ENCODE results near the gene CYGB. TPM values are rescaled to one million over a fixed set of nuclear protein-coding genes. Genes with fewer than 3 reads are reported as not detected.
"Not testable (repeated sequence)": the region's sequence is repeated elsewhere in the genome, so short reads cannot be mapped to it uniquely, and the experiment has no call there.

The CYGB gene
- polyA plus RNA-seq, 1 of the 3 experiments (the other 2 are of a cell fraction): 1.7 TPM

DNA sequence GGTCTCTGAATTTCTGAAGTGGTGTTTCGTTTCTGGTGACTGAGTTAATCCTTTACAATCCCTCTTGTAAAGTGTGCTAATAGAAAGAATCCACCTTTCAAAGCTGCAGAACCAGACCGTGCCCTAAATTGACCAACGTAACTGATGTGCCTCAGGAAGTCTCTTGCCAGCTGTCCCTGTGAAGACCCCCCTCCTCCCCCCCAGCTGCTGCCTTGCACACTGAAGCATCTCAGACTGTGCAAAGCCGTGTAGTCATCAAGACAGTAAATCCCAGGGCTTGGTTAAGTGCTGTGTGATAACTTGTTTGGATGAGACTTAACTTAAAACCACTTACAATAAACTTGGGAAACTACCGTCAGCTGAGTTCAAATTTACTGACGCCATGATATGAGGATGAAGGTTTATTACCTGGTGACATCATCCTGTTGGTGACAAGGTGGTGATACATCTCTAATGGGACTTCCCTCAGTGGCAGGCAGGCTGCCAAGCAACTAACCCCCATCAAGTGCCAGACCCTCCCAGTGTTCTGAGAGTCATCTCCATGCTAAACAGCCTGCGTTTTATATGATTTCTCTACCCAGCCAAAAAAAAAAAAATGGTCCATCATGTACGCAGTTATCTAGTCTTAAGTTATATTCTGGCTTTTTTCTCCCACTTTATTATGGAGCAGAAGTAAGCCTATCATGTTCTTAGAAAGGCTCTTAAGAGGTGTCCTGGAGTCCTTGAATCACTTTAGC is 27.6 kb upstream of the CYGB start:
- H3K9me3 ChIP-seq; POLR2A ChIA-PET; H3K27me3 ChIP-seq (ENCODE audit: insufficient read depth); H3K4me3 ChIP-seq (ENCODE audit: low read depth in 2 of 2, low read length in 1 of 2); H3K9me2 ChIP-seq; H2AFZ ChIP-seq (ENCODE audit: low read depth); H3K27ac ChIP-seq (ENCODE audit: low read depth in 2 of 2, low read length in 1 of 2); H3K9ac ChIP-seq: not testable (repeated sequence)
- Histone ChIP-seq H3K4me1 (ENCODE audit: control insufficient read depth in 1 of 2, insufficient read depth in 2 of 2, low read depth in 1 of 2, low read length in 1 of 2) (peaks cover 22 to 26% of the 10 kb centered on the region in 2 experiments), H3K36me3 (replicated peaks in 1 of 2; ENCODE audit: control insufficient read depth in 1 of 2, insufficient read depth in 2 of 2, low read length in 1 of 2) (peaks cover 31 to 39% of the 10 kb centered on the region in 2 experiments), H4K20me1 (ENCODE audit: insufficient read depth) (peaks cover 55% of the 10 kb centered on the region), H3K4me2 (0 out of 2 replicates have a peak overlapping the region, but pooled peaks have one; percentile 16), H3K79me2 (ENCODE audit: insufficient read depth) (peaks cover 28% of the 10 kb centered on the region), H3F3A (replicated peaks; ENCODE audit: insufficient read depth) (peaks cover 49% of the 10 kb centered on the region)
- CTCF ChIA-PET: interaction anchor here (1.0 to 8.8 kb wide), 5 partner anchors 6 to 170 kb away, joined by 3 to 89 read pairs (median 25); no protein-coding TSS in a partner anchor
- WGBS (ENCODE audit: low lambda C conversion rate): 88% methylated on average over 8 of the region's 8 CpGs
- TF ChIP-seq POLR2AphosphoS5 (IDR thresholded peaks at IDR 0.05; ENCODE audit: low read depth, low read length): 0 out of 2 replicates have a peak, but pooled peaks have one; percentile 7
- peak; percentile 32 for DNase-seq

DNA sequence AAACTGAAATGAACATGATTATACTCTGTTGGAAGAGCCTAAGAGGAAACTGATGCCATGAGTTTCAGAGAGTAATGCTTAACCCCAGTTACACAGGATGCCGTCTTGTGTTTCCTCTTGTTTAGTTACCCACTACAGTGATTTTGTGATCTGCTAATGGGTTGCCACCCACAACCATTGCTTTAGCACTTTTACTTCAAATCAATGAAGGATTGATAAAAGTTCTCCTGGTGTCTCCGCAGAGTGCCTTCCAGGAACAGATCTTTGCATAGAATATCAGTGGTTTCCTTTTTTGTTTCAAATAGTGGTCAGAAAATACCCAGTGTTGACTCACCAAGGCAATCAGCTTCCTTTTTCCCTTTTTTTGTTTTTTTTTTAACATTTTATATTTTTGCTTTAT is 25.9 kb upstream of the CYGB start:
- H3K9ac ChIP-seq; H3K9me3 ChIP-seq; DNase-seq; H3K4me2 ChIP-seq; H2AFZ ChIP-seq (ENCODE audit: low read depth); H3K4me3 ChIP-seq (ENCODE audit: low read depth in 2 of 2, low read length in 1 of 2); H3K27me3 ChIP-seq (ENCODE audit: insufficient read depth); H3K9me2 ChIP-seq; POLR2A ChIA-PET: not testable (repeated sequence)
- CTCF ChIA-PET: interaction anchor here (14.3 kb wide), 1 partner anchor 60 kb away, joined by 206 read pairs; no protein-coding TSS in a partner anchor
- H3K79me2 ChIP-seq (ENCODE audit: insufficient read depth): peaks cover 46% of the 10 kb centered on the region
- H3K27ac ChIP-seq (ENCODE audit: low read depth in 2 of 2, low read length in 1 of 2): peak overlapping the region in 1 of 2 experiments; percentile 73; a peak in 1 of 4 replicates
- H3K4me1 ChIP-seq (ENCODE audit: control insufficient read depth in 1 of 2, insufficient read depth in 2 of 2, low read depth in 1 of 2, low read length in 1 of 2): peaks cover 30 to 37% of the 10 kb centered on the region in 2 experiments
- H4K20me1 ChIP-seq (ENCODE audit: insufficient read depth): peaks cover 71% of the 10 kb centered on the region
- H3F3A ChIP-seq (replicated peaks; ENCODE audit: insufficient read depth): peaks cover 59% of the 10 kb centered on the region
- H3K36me3 ChIP-seq (replicated peaks in 1 of 2; ENCODE audit: control insufficient read depth in 1 of 2, insufficient read depth in 2 of 2, low read length in 1 of 2): peaks cover 42% of the 10 kb centered on the region in 2 experiments
- 92% methylated on average over 2 of the region's 2 CpGs for WGBS (ENCODE audit: low lambda C conversion rate)

DNA sequence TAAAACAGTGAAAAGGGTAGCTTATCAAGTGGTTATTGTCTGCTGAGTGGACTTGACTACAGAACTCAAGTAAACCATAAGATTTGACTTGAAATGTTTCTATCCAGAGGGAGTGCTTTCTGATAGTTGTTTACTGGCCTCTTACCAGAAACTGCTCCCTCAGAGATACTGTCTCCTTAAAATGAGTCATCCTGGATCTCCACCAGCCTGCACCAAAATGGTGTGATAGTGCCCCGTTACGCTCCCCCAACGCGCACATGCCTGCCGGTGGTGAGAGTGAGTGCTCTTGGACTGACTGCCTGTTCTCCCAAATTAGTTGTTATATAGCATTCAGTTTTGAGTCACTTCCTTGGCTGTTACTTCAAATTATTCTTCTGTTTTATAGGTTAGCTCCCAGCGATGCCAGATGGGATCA is 25.2 kb upstream of the CYGB start:
- POLR2A ChIA-PET: no interaction called here
- Histone ChIP-seq H3K36me3 (replicated peaks in 1 of 2; ENCODE audit: control insufficient read depth in 1 of 2, insufficient read depth in 2 of 2, low read length in 1 of 2) (peaks cover 42% of the 10 kb centered on the region in 2 experiments), H3K4me3 (ENCODE audit: low read depth in 2 of 2, low read length in 1 of 2) (no peak overlapping the region), H3K4me1 (ENCODE audit: control insufficient read depth in 1 of 2, insufficient read depth in 2 of 2, low read depth in 1 of 2, low read length in 1 of 2) (peaks cover 30 to 34% of the 10 kb centered on the region in 2 experiments), H3K9me2 (no peaks in the 10 kb centered on the region), H2AFZ (ENCODE audit: low read depth) (no peak overlapping the region), H3K79me2 (ENCODE audit: insufficient read depth) (peaks cover 52% of the 10 kb centered on the region), H3K27me3 (ENCODE audit: insufficient read depth) (no peaks in the 10 kb centered on the region), H3K9ac (no peak overlapping the region), H4K20me1 (ENCODE audit: insufficient read depth) (peaks cover 71% of the 10 kb centered on the region), H3F3A (replicated peaks; ENCODE audit: insufficient read depth) (peaks cover 58% of the 10 kb centered on the region), H3K4me2 (peak overlapping the region; percentile 49; the same call in 1 of the 2 replicates), H3K9me3 (no peaks in the 10 kb centered on the region), H3K27ac (ENCODE audit: low read depth in 2 of 2, low read length in 1 of 2) (peak overlapping the region; percentile 35 to 73)
- CTCF ChIA-PET: interaction anchor here (7.4 to 14.3 kb wide), 3 partner anchors 31 to 150 kb away, joined by 100 to 206 read pairs (median 105); partner anchors contain the start of gene MXRA7
- WGBS (ENCODE audit: low lambda C conversion rate): 16% methylated on average over 6 of the region's 6 CpGs
- DNase-seq: peak; percentile 27
- TF ChIP-seq RXRA (IDR thresholded peaks at IDR 0.05; ENCODE audit: borderline replicate concordance, low read depth) (peak; percentile 62; the same call in 1 of the 2 replicates), YY1 (IDR thresholded peaks at IDR 0.05; ENCODE audit: low read depth) (0 out of 2 replicates have a peak, but pooled peaks have one; percentile 38), POLR2AphosphoS5 (IDR thresholded peaks at IDR 0.05; ENCODE audit: low read depth, low read length) (peak; percentile 63; the same call in 1 of the 2 replicates), MEF2A (IDR thresholded peaks at IDR 0.05; ENCODE audit: borderline replicate concordance, low read depth) (peak; percentile 57; the same call in 1 of the 2 replicates), RFX5 (IDR thresholded peaks at IDR 0.05; ENCODE audit: low read length) (no peak), JUND (IDR thresholded peaks at IDR 0.05) (peak; percentile 93), FOSL2 (IDR thresholded peaks at IDR 0.05; ENCODE audit: borderline replicate concordance, low read depth) (peak; percentile 97), NFIC (IDR thresholded peaks at IDR 0.05; ENCODE audit: borderline replicate concordance) (peak; percentile 90), EP300 (IDR thresholded peaks at IDR 0.05; ENCODE audit: borderline replicate concordance in 1 of 2, low read depth in 1 of 2, low read length in 1 of 2) (peak in 1 of 2 experiments; percentile 67; a peak in 2 of 4 replicates), RAD21 (IDR thresholded peaks at IDR 0.05; ENCODE audit: low read length) (no peak), GABPA (IDR thresholded peaks at IDR 0.05; ENCODE audit: low read depth) (no peak), TEAD4 (IDR thresholded peaks at IDR 0.05; ENCODE audit: borderline replicate concordance, insufficient read depth) (peak; percentile 53; the same call in 1 of the 2 replicates), MXI1 (IDR thresholded peaks at IDR 0.05; ENCODE audit: low read depth, low read length) (peak; percentile 17; the same call in 1 of the 2 replicates)
- TF ChIP-seq, protein P1, sequence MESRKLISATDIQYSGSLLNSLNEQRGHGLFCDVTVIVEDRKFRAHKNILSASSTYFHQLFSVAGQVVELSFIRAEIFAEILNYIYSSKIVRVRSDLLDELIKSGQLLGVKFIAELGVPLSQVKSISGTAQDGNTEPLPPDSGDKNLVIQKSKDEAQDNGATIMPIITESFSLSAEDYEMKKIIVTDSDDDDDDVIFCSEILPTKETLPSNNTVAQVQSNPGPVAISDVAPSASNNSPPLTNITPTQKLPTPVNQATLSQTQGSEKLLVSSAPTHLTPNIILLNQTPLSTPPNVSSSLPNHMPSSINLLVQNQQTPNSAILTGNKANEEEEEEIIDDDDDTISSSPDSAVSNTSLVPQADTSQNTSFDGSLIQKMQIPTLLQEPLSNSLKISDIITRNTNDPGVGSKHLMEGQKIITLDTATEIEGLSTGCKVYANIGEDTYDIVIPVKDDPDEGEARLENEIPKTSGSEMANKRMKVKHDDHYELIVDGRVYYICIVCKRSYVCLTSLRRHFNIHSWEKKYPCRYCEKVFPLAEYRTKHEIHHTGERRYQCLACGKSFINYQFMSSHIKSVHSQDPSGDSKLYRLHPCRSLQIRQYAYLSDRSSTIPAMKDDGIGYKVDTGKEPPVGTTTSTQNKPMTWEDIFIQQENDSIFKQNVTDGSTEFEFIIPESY (IDR thresholded peaks at IDR 0.05; ENCODE audit: borderline replicate concordance, low read depth): peak; percentile 69; the same call in 1 of the 2 replicates
- TF ChIP-seq, protein P2, sequence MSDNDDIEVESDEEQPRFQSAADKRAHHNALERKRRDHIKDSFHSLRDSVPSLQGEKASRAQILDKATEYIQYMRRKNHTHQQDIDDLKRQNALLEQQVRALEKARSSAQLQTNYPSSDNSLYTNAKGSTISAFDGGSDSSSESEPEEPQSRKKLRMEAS (IDR thresholded peaks at IDR 0.05; ENCODE audit: low read depth): peak; percentile 99
- TF ChIP-seq, protein P3, sequence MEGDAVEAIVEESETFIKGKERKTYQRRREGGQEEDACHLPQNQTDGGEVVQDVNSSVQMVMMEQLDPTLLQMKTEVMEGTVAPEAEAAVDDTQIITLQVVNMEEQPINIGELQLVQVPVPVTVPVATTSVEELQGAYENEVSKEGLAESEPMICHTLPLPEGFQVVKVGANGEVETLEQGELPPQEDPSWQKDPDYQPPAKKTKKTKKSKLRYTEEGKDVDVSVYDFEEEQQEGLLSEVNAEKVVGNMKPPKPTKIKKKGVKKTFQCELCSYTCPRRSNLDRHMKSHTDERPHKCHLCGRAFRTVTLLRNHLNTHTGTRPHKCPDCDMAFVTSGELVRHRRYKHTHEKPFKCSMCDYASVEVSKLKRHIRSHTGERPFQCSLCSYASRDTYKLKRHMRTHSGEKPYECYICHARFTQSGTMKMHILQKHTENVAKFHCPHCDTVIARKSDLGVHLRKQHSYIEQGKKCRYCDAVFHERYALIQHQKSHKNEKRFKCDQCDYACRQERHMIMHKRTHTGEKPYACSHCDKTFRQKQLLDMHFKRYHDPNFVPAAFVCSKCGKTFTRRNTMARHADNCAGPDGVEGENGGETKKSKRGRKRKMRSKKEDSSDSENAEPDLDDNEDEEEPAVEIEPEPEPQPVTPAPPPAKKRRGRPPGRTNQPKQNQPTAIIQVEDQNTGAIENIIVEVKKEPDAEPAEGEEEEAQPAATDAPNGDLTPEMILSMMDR (IDR thresholded peaks at IDR 0.05): no peak

Data from SK-N-SH (cell line).